ENCODE data around the gene KCNJ14.

KCNJ14 gene

DNA sequence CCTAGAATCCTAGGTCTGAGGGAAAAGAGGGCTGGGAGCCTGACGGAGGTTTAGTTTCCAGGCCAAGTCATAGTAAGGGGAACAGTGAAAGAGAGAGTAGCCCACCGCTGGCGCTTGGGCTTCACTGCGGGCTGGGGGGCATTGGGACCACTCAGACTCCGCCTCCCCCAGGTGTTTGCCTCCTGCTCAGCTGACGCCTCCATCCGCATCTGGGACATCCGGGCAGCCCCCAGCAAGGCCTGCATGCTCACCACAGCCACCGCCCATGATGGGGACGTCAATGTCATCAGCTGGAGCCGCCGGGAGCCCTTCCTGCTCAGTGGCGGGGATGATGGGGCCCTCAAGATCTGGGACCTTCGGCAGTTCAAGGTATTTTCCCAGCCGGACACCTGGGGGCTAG lies 4.5 kb upstream of the KCNJ14 start:
- TF ChIP-seq, protein P1, sequence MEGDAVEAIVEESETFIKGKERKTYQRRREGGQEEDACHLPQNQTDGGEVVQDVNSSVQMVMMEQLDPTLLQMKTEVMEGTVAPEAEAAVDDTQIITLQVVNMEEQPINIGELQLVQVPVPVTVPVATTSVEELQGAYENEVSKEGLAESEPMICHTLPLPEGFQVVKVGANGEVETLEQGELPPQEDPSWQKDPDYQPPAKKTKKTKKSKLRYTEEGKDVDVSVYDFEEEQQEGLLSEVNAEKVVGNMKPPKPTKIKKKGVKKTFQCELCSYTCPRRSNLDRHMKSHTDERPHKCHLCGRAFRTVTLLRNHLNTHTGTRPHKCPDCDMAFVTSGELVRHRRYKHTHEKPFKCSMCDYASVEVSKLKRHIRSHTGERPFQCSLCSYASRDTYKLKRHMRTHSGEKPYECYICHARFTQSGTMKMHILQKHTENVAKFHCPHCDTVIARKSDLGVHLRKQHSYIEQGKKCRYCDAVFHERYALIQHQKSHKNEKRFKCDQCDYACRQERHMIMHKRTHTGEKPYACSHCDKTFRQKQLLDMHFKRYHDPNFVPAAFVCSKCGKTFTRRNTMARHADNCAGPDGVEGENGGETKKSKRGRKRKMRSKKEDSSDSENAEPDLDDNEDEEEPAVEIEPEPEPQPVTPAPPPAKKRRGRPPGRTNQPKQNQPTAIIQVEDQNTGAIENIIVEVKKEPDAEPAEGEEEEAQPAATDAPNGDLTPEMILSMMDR (IDR thresholded peaks at IDR 0.05; ENCODE audit: borderline replicate concordance, control extremely low read depth, extremely low read depth, insufficient read depth, missing control alignments) = no peak
- in situ Hi-C loops (cut with MboI; ENCODE audit: low sequenced_read_pairs, unreplicated experiment) = no loop called here
- DNase-seq (ENCODE audit: low spot score) = no peak

DNA sequence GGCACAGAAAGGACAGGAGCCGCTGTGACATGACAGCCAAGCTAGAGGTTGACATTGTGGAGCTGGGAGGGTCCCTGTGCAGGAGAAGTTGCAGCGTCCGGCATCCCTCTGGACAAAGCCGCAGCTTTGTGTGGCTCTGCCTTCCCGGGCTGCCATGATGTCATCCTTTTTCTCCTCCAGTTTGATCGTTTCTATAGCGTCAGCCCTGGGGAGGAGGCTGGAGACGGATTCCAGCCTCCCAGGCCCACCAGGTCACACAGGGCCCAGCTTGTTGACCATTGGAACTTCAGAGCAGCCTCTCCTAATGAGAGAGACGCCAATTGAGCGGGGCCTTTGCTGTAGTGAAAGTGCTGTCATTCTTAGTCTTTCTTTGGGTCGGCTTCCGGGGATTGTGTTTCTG lies 3.8 kb upstream of the KCNJ14 start:
- in situ Hi-C loops (cut with MboI; ENCODE audit: low sequenced_read_pairs, unreplicated experiment) = no loop called here
- TF ChIP-seq, protein P1 (IDR thresholded peaks at IDR 0.05; ENCODE audit: borderline replicate concordance, control extremely low read depth, extremely low read depth, insufficient read depth, missing control alignments) = no peak
- no peak for DNase-seq (ENCODE audit: low spot score)

DNA sequence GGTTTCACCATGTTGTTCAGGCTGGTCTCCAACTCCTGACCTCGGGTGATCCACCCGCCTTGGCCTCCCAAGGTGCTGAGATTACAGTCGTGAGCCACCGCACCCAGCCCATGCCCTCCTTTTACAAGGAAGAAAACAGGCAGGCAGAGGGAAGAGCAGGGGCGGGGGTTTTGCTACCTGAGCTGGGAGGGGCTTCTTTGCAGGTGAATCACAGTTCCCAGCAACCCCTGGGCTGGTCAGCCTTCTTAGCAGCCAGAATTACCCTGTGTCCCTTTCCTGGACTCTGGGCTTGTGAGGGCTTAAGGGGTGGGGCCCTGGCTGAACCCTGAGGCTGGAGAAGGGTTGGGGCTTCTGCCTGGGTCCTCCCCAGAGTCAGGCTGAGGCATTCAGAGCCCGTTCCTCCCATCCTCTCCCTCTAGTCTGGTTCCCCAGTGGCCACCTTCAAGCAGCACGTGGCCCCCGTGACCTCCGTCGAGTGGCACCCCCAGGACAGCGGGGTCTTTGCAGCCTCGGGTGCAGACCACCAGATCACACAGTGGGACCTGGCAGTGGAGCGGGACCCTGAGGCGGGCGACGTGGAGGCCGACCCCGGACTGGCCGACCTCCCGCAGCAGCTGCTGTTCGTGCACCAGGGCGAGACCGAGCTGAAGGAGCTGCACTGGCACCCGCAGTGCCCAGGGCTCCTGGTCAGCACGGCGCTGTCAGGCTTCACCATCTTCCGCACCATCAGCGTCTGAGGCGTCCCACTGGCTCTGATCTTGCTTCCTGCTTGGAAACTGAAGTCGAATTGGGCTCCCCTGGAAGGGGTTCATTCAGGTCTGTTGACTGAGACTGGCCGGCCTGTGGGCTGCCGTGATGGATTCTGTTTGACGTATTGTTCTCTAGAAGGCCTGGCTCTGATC lies 2.8 kb upstream of the KCNJ14 start:
- in situ Hi-C loops (cut with MboI; ENCODE audit: low sequenced_read_pairs, unreplicated experiment) = no loop called here
- TF ChIP-seq, protein P1 (IDR thresholded peaks at IDR 0.05; ENCODE audit: borderline replicate concordance, control extremely low read depth, extremely low read depth, insufficient read depth, missing control alignments) = no peak
- no peak for DNase-seq (ENCODE audit: low spot score)

DNA sequence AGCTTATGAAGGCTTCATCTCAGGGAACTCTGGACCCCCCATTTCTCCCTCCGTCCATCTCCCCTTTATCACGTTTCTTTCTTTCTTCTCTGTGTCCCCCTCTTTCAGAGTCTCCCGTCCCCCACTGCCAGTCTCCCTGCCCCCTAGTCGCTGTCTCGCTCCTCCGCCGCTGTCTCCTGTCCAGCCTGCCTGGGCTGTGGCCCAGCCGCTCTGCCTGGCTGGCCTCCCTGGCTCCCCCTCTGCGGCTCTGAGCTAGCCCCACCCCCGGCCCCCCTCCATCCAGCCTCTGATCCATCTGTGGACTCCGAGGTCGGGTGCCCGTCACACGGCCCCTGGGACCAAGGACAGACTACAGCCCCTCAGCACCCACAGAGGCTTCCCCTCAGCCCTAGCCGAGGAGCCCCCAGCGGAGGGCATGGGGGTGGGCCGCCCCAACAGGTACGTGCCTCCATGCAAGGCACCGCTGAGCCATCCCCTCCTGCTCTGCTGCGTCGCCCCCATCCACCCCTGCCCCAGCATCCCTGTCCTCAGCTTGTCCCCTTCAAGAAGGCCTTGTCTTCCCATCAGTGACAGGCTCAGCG lies 1.1 kb upstream of the KCNJ14 start:
- in situ Hi-C loops (cut with MboI; ENCODE audit: low sequenced_read_pairs, unreplicated experiment) = no loop called here
- no peak for DNase-seq (ENCODE audit: low spot score)
- TF ChIP-seq, protein P1 (IDR thresholded peaks at IDR 0.05; ENCODE audit: borderline replicate concordance, control extremely low read depth, extremely low read depth, insufficient read depth, missing control alignments) = no peak

DNA sequence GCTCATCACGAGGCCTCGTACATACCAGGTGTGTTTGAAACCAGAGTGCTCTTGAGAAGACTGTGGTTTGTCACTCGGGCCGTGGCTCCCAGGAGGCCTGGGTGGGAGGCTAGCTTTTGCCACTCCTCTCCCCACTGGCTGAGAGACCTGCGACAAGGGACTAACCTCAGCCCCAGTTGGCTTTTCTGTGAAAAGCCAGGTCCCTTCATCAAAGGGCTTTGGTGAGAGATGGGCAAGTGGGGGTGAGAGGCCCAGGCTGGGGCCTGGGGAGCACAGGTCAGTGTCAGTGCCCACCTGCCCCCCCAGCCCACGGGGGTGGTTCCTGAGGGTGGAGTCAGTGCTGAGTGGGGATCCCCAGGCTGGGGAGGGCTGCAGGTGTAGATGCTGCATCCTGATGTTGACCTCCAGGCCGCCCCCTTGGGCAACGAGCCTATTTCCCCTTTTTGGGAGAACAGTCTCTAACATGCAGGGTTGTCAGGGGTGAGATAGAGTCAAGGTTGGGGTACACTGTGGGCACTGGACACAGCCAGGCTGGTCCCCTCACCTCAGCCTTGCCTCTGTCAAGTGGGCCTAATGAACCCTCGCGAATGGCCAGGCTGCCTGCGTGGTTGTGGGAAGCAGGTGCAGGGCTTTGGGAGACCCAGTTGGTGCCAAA lies 661 bp downstream of the KCNJ14 start:
- DNase-seq (ENCODE audit: low spot score) = no peak
- in situ Hi-C loops (cut with MboI; ENCODE audit: low sequenced_read_pairs, unreplicated experiment) = no loop called here
- TF ChIP-seq, protein P1 (IDR thresholded peaks at IDR 0.05; ENCODE audit: borderline replicate concordance, control extremely low read depth, extremely low read depth, insufficient read depth, missing control alignments) = no peak

DNA sequence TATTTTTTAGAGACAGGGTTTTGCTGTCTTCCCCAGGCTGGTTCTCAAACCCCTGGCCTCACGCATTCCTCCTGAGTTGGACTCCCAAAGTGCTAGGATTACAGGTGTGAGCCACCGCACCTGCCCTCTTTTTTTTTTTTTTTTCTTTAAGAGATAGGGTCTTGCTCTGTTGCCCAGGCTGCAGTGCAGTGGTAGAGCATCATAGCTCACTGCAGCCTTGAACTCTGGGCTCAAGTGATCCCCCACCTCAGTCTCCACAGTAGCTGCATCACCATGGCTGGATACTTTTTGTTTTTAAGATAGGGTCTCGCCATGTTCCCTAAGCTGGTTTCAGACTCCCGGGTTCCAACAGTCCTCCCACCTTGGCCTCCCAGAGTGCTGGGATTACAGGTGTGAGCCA lies 1.5 kb downstream of the KCNJ14 start:
- in situ Hi-C loops (cut with MboI; ENCODE audit: low sequenced_read_pairs, unreplicated experiment) = no loop called here
- DNase-seq (ENCODE audit: low spot score) = no peak
- TF ChIP-seq, protein P1 (IDR thresholded peaks at IDR 0.05; ENCODE audit: borderline replicate concordance, control extremely low read depth, extremely low read depth, insufficient read depth, missing control alignments) = no peak
